ENCODE measurements around the gene ABCB4. TPM values are rescaled to one million over a fixed set of nuclear protein-coding genes. Genes with fewer than 3 reads are reported as not detected.

Gene ABCB4
- total RNA-seq, 4 donors from 2014 or later, result 0.29 to 2.4 (median 1.1) TPM; not detected in 1

- no peaks in the 10 kb centered on the region for H3K9me3 ChIP-seq
- peaks cover 0 to 3% of the 10 kb centered on the region in 2 donors for H3K4me1 ChIP-seq
- peak overlapping the region; percentile 30 to 56 for H3K27ac ChIP-seq
- DNase-seq, result no peak
- intact Hi-C loops (cut with DNase I; ENCODE audit: low total_unique reads), result loop anchor here (10.0 kb wide), 1 partner anchor 274 kb away; no protein-coding TSS in a partner anchor
- H3K36me3 ChIP-seq, result no peaks in the 10 kb centered on the region
- no peak overlapping the region for H3K4me3 ChIP-seq
- H3K27me3 ChIP-seq, result no peaks in the 10 kb centered on the region
- TF ChIP-seq POLR2A (IDR thresholded peaks at IDR 0.05) (no peak), CTCF (IDR thresholded peaks at IDR 0.05) (no peak)
These were observed 77.0 kb downstream of the ABCB4 start for GRCh38 chr7:87398446-87398845.

GRCh38 chr7:87395442-87396020 is 79.9 kb downstream of the ABCB4 start:
- H3K27ac ChIP-seq, result no peak overlapping the region
- TF ChIP-seq POLR2A (IDR thresholded peaks at IDR 0.05) (no peak), CTCF (IDR thresholded peaks at IDR 0.05) (no peak)
- H3K4me3 ChIP-seq, result no peak overlapping the region
- no peak for DNase-seq
- intact Hi-C loops (cut with DNase I; ENCODE audit: low total_unique reads), result loop anchor here (10.0 kb wide), 1 partner anchor 271 kb away; no protein-coding TSS in a partner anchor
- H3K27me3 ChIP-seq, result no peaks in the 10 kb centered on the region
- peaks cover 0 to 3% of the 10 kb centered on the region in 2 donors for H3K4me1 ChIP-seq
- no peaks in the 10 kb centered on the region for H3K9me3 ChIP-seq
- no peaks in the 10 kb centered on the region for H3K36me3 ChIP-seq

GRCh38 chr7:87391020-87391701 is 84.3 kb downstream of the ABCB4 start:
- no peaks in the 10 kb centered on the region for H3K4me1 ChIP-seq
- no peak overlapping the region for H3K4me3 ChIP-seq
- no peaks in the 10 kb centered on the region for H3K27me3 ChIP-seq
- intact Hi-C loops (cut with DNase I; ENCODE audit: low total_unique reads), result loop anchor here (10.0 kb wide), 1 partner anchor 266 kb away; no protein-coding TSS in a partner anchor
- no peak for DNase-seq
- no peaks in the 10 kb centered on the region for H3K9me3 ChIP-seq
- no peak for TF ChIP-seq CTCF (IDR thresholded peaks at IDR 0.05)
- no peak for TF ChIP-seq POLR2A (IDR thresholded peaks at IDR 0.05)
- H3K36me3 ChIP-seq, result no peaks in the 10 kb centered on the region
- no peak overlapping the region for H3K27ac ChIP-seq

GRCh38 chr7:87380905-87381304 is 94.6 kb downstream of the ABCB4 start:
- Histone ChIP-seq H3K4me3 (no peak overlapping the region), H3K4me1 (no peaks in the 10 kb centered on the region), H3K9me3 (no peaks in the 10 kb centered on the region), H3K27ac (no peak overlapping the region), H3K27me3 (no peaks in the 10 kb centered on the region), H3K36me3 (no peaks in the 10 kb centered on the region)
- DNase-seq, result no peak
- TF ChIP-seq CTCF (IDR thresholded peaks at IDR 0.05) (no peak), POLR2A (IDR thresholded peaks at IDR 0.05) (no peak)
- intact Hi-C loops (cut with DNase I; ENCODE audit: low total_unique reads), result no loop called here

GRCh38 chr7:87375662-87376435 is 99.6 kb downstream of the ABCB4 start:
- TF ChIP-seq CTCF (IDR thresholded peaks at IDR 0.05) (no peak), POLR2A (IDR thresholded peaks at IDR 0.05) (no peak)
- Histone ChIP-seq H3K4me1 (no peaks in the 10 kb centered on the region), H3K36me3 (no peaks in the 10 kb centered on the region), H3K9me3 (no peaks in the 10 kb centered on the region), H3K27ac (no peak overlapping the region), H3K27me3 (no peaks in the 10 kb centered on the region), H3K4me3 (no peak overlapping the region)
- intact Hi-C loops (cut with DNase I; ENCODE audit: low total_unique reads), result no loop called here
- DNase-seq, result no peak

Measured in uterus (tissue), 4 donors.